Esophagus muscularis mucosa (tissue), 4 donors: ENCODE data around the gene OSBPL2. TPM values are rescaled to one million over a fixed set of nuclear protein-coding genes. Genes with fewer than 3 reads are reported as not detected.

ENCODE experiments used
- DNase-seq: peaks from one replicate; pipeline ENCODE4 v3.0.0-alpha.2; 2017; ENCODE audit errors: extremely low spot score
- H3K27ac ChIP-seq, 4 donors: fragments of 200-600 bp; sonication (generic); replicated peaks in 1 of 4; 1 replicate in 3 of 4; 2 replicates in 1 of 4; pipeline ENCODE4 v1.5.1; 2016 to 2019; ENCODE audit warnings: mild to moderate bottlenecking in 1 of 4
- H3K27me3 ChIP-seq, 4 donors: fragments of 200-600 bp; sonication (generic); one replicate each; pipeline versions ENCODE4 v1.5.1 to v1.6.0; 2016 to 2019
- H3K36me3 ChIP-seq, 4 donors: fragments of 200-600 bp; sonication (generic); one replicate each; pipeline ENCODE4 v1.5.1; 2016 to 2019
- H3K4me1 ChIP-seq, 4 donors: fragments of 200-600 bp; sonication (generic); one replicate each; pipeline ENCODE4 v1.5.1; 2016 to 2019
- H3K4me3 ChIP-seq, 4 donors: fragments of 200-600 bp; sonication (generic); 1 replicate in 2 of 4; 2 replicates in 2 of 4; pipeline ENCODE4 v1.5.1; 2016 to 2019; ENCODE audit warnings: mild to moderate bottlenecking in 4 of 4, moderate library complexity in 1 of 4
- H3K9me3 ChIP-seq, 4 donors: fragments of 200-600 bp; sonication (generic); 1 replicate in 3 of 4; 2 replicates in 1 of 4; pipeline ENCODE4 v1.5.1; 2016 to 2019
- EP300 ChIP-seq: sonication (generic); formaldehyde crosslinking; IDR thresholded peaks from one replicate; pipeline ENCODE4 v1.6.1; 2017; ENCODE audit warnings: antibody characterized with exemption
- POLR2A ChIP-seq: fragments of 450-650 bp; IDR thresholded peaks from one replicate; pipeline ENCODE4 v1.6.1; 2017; ENCODE audit warnings: antibody characterized with exemption, moderate library complexity, mild to moderate bottlenecking, low read depth
- POLR2AphosphoS5 ChIP-seq, 2 donors: sonication (generic); formaldehyde crosslinking; IDR thresholded peaks; one replicate each; pipeline ENCODE4 v1.6.1; 2017; ENCODE audit warnings: antibody characterized with exemption in 2 of 2
- WGBS: methylation state at CpG from one replicate; pipeline ENCODE4 v1.1.5; 2018; 5-methylcytosine and 5-hydroxymethylcytosine counted together
- intact Hi-C: fragments of 100-400 bp; cut with DNase I; formaldehyde crosslinking; loops from one replicate; pipeline ENCODE4 v1.15.1; 2023
- total RNA-seq, 4 donors: library from RNA; depleted of rRNA; stranded (reverse); fragments of >200 nt; gene quantifications; one replicate each; pipeline versions ENCODE4 v1.1.0 to v1.2.1, GENCODE V29; 2016
- TF ChIP-seq, protein P1 (sequence below), 3 experiments: fragments of 200-600 bp in 2 of 3; fragments of 450-650 bp in 1 of 3; sonication (generic) in 2 of 3; IDR thresholded peaks; one replicate each; pipeline ENCODE4 v1.5.1; 2017 to 2019; ENCODE audit warnings: antibody characterized with exemption in 3 of 3, mild to moderate bottlenecking in 2 of 3, moderate library complexity in 1 of 3

Gene OSBPL2
- total RNA-seq, 4 donors from 2014 or later = 34.5 to 52.7 (median 44.2) TPM

DNA sequence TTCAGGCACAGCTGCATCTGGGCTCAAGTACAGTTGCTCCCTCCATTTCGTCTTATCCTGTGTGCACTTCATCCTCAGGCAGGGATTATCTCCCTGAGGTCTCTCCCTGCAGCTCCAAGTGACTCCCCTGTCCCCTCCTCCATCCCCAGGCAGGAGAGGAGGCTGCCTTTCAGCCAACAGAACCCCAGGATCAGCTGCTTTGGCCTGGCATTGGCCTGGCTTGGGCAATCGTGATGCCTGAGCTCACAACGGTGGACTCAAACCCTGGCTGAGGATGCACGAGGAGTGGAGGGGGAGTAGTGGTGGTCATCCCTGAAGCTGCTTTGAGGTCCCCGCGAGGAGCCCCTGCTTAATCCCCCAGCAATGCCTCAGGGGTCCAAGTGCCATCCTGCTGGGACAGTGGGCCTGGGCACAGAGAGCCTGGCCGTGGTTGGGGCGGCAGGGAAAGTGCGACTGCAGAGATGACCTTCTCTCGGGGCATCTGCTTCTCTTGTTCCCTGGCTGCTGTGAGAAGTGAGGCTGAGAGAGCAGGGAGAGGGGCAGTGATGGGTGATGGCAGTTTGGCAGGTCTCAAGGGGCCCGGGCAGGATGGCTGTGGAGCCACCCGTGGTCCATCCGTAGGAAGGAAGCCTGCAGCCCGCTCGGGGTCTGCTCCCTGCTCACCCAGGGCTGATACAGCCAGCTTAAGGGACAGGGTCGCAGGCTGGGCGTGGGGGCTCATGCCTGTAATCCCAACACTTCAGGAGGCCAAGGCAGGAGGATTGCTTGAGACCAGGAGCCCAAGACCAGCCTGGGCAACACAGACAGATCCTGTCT is 12.3 kb upstream of the OSBPL2 start:
- Histone ChIP-seq H3K9me3 (no peaks in the 10 kb centered on the region), H3K27ac (no peak overlapping the region), H3K36me3 (no peaks in the 10 kb centered on the region), H3K4me3 (no peak overlapping the region), H3K27me3 (peaks cover 0 to 91% (median 29%) of the 10 kb centered on the region in 4 donors), H3K4me1 (peaks cover 0 to 3% (median 1%) of the 10 kb centered on the region in 4 donors)
- no peak for DNase-seq
- intact Hi-C loops = no loop called here
- TF ChIP-seq POLR2AphosphoS5 (IDR thresholded peaks at IDR 0.05) = no peak
- TF ChIP-seq, protein P1, sequence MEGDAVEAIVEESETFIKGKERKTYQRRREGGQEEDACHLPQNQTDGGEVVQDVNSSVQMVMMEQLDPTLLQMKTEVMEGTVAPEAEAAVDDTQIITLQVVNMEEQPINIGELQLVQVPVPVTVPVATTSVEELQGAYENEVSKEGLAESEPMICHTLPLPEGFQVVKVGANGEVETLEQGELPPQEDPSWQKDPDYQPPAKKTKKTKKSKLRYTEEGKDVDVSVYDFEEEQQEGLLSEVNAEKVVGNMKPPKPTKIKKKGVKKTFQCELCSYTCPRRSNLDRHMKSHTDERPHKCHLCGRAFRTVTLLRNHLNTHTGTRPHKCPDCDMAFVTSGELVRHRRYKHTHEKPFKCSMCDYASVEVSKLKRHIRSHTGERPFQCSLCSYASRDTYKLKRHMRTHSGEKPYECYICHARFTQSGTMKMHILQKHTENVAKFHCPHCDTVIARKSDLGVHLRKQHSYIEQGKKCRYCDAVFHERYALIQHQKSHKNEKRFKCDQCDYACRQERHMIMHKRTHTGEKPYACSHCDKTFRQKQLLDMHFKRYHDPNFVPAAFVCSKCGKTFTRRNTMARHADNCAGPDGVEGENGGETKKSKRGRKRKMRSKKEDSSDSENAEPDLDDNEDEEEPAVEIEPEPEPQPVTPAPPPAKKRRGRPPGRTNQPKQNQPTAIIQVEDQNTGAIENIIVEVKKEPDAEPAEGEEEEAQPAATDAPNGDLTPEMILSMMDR (IDR thresholded peaks at IDR 0.05) = no peak
- TF ChIP-seq POLR2A = no peak
- TF ChIP-seq EP300 = no peak
- 78% methylated on average over 7 of the region's 17 CpGs for WGBS

DNA sequence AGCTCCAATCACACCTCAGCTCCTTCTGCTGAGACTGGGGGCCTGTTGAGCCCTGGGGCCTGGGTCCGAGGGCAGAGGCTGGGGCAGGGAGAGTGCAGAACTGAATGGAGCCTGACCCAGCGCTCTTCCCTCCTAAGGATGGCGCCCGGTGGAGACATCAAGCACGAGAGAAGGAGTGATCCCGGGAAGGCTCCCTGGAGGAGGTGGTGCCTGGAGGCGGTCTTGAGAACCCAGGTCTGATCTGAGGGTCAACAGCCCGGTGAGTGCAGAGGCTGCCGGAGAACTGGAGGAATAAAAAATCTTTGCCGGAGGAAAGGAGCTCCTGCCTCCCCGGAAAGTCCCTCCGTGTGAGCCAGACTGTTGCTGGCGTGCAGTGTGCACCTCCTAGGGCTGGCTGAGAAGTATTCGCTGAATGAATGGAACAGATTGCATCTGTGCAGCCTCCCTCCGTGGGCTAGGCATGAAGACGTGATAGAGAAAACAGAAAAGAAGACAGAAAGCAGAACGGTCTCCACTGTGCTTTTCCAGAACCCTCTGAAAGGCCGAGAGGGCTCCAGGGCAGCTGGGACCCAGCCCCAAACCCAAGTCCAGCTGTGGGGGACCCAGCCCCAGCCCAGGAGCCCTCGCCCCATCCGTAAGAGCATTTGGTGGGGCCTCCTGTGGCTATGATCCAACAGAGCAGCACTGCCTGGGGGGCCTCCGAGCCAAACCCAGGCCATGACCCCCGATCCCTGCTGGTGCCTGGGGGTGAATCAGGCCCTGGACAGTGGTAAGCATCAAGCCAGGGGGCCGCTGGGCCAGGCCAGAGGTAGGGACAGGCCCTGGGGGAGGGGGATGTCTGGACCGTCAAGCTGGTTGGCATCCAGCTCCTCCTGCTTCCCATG is 11.4 kb upstream of the OSBPL2 start:
- no peak for TF ChIP-seq EP300
- TF ChIP-seq, protein P1 (IDR thresholded peaks at IDR 0.05) = no peak
- no peak for TF ChIP-seq POLR2AphosphoS5 (IDR thresholded peaks at IDR 0.05)
- H3K9me3 ChIP-seq = no peaks in the 10 kb centered on the region
- H3K27me3 ChIP-seq = peaks cover 0 to 91% (median 21%) of the 10 kb centered on the region in 4 donors
- no peaks in the 10 kb centered on the region for H3K4me1 ChIP-seq
- no peak overlapping the region for H3K27ac ChIP-seq
- WGBS = 71% methylated on average over 24 of the region's 24 CpGs
- no peaks in the 10 kb centered on the region for H3K36me3 ChIP-seq
- no peak for DNase-seq
- intact Hi-C loops = no loop called here
- H3K4me3 ChIP-seq = no peak overlapping the region

DNA sequence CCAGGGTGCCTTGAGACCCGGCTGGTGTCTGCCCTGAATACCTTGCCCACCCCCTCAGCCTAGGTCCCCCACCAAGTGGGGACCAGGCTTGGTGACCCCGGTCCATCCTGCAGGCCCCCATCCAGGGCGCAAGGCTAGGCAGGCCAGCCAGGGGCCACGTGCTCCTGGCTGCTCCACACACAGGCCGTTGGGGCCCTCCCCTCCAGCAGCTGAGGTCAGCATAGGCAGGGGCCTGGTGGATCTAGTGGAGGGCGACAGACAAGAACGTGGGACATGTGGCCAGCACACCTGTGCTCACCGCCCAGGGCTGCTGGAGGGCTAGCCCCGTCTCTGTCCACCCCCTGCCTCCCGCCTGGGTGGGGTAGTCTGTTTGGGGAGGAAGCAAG is 10.7 kb upstream of the OSBPL2 start:
- peaks cover 0 to 91% (median 15%) of the 10 kb centered on the region in 4 donors for H3K27me3 ChIP-seq
- no peaks in the 10 kb centered on the region for H3K9me3 ChIP-seq
- H3K4me3 ChIP-seq = no peak overlapping the region
- H3K27ac ChIP-seq = no peak overlapping the region
- WGBS = 70% methylated on average over 4 of the region's 10 CpGs
- intact Hi-C loops = no loop called here
- no peaks in the 10 kb centered on the region for H3K36me3 ChIP-seq
- TF ChIP-seq POLR2A (no peak), POLR2AphosphoS5 (IDR thresholded peaks at IDR 0.05) (no peak), EP300 (no peak)
- TF ChIP-seq, protein P1 (IDR thresholded peaks at IDR 0.05) = no peak
- H3K4me1 ChIP-seq = no peaks in the 10 kb centered on the region
- no peak for DNase-seq

DNA sequence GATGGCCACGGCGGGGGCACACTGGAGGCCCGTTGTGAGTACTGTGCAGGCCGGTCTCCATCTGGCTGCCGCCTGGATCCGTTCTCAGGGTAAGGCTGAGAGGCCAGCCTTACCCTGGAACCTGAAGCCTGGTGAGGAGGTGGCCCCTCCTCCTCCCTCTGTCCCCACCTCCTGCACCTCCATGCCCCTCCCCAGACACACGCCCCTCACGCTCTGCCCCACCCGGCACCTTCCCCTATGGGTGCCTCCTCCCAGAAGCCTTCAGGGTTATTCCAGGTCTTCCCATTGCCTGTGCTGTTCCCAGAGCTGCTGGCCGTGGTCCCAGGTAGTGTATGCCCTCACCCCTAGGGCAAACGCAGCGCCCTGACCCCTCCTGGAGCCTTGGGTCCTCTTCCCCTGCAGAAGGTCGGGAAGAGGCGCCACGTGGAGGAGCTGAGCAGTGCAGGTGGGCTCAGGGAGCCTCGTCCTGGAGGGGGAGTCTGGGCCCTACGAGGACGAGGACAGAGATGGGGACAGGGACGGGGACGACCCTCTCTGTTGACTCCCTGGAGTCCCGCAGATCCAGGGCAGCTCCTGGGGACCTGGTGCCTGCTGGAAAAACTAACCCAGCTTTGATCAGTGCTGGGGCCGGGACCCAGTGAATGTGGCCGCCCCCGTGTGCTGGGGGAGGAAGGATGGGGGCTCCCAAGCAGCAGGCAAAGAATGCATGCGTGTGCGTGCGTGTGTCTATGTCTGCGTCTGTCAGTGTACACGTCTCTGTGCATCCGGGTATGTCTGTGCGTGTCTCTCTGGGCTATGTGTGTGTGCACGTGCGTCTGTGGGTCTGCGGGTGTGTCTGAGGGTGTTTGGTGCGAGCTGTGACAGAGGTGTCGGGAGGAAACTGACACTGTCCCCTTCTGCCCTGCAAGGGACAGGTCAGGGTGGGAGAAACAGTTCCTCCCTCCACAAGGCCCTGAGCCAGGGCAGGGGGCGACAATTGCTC is 10.1 kb upstream of the OSBPL2 start:
- TF ChIP-seq, protein P1 (IDR thresholded peaks at IDR 0.05) = no peak
- no peak for TF ChIP-seq POLR2A
- no peak for TF ChIP-seq POLR2AphosphoS5 (IDR thresholded peaks at IDR 0.05)
- TF ChIP-seq EP300 = no peak
- DNase-seq = no peak
- intact Hi-C loops = no loop called here
- H3K4me1 ChIP-seq = no peaks in the 10 kb centered on the region
- H3K9me3 ChIP-seq = no peaks in the 10 kb centered on the region
- H3K27me3 ChIP-seq = peaks cover 0 to 91% (median 12%) of the 10 kb centered on the region in 4 donors
- no peaks in the 10 kb centered on the region for H3K36me3 ChIP-seq
- H3K4me3 ChIP-seq = no peak overlapping the region
- no peak overlapping the region for H3K27ac ChIP-seq
- WGBS = 66% methylated on average over 31 of the region's 37 CpGs
